Measurements from ENCODE around the gene RRM1.
A peak's percentile ranks its signal among the peaks of the same experiment; 100 is the strongest.
"Not testable (repeated sequence)": the region's sequence is repeated elsewhere in the genome, so short reads cannot be mapped to it uniquely, and the experiment has no call there.

Gene RRM1

DNA sequence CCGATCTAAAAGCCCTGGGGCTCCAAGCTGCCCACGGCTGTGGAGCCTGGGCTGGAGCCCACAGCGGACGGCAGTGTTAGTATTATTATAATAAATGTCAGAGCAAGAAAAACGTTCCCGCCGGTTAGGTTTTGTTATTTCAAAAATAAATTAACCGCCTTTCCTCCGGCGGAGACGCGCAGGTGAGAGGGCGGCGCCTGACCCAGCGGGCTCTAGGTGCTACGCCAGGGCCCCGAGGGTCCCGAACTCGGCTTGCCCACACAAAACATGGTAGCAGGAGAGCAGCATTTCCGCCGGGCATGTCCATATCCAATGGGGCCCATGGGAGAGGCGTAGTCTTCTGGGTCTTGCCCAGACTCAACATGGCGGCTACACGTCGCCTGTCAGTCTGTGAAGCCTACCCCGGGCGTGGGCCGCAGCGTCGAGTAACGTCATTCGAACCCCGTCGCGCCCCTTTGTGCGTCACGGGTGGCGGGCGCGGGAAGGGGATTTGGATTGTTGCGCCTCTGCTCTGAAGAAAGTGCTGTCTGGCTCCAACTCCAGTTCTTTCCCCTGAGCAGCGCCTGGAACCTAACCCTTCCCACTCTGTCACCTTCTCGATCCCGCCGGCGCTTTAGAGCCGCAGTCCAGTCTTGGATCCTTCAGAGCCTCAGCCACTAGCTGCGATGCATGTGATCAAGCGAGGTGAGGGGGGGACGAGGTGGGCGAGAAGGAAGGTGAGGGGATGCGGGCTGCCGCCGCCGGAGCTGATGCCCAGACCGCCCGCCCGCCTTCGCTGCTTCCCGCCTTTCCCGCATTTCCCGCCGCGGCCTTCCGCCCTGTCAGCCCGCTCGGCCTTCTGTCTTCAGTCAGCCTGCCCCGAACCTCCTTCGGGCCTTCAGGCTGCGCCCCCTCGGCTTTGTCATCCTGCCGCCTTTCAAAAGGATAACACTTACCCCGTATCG is at the start of gene RRM1:
Gene RRM1, plus strand, starts transcription at position 452 of the 944 bp plus-strand sequence. Its CDS starts 214 bp downstream, at position 666.
- Histone ChIP-seq H3K4me1 (ENCODE audit: control insufficient read depth, insufficient read depth, low read length) (peaks cover 17% of the 10 kb centered on the region), H3K9ac (ENCODE audit: low read length) (peak within 1 kb of the TSS; percentile 97), H3K4me3 (ENCODE audit: low read length) (peak within 1 kb of the TSS; percentile 89), H3K9me3 (ENCODE audit: control insufficient read depth, low read length) (no peaks in the 10 kb centered on the region), H3K27me3 (ENCODE audit: control insufficient read depth, insufficient read depth, low read length) (no peaks in the 10 kb centered on the region), H3K36me3 (ENCODE audit: control insufficient read depth, insufficient read depth, low read length) (peaks cover 4% of the 10 kb centered on the region)

DNA sequence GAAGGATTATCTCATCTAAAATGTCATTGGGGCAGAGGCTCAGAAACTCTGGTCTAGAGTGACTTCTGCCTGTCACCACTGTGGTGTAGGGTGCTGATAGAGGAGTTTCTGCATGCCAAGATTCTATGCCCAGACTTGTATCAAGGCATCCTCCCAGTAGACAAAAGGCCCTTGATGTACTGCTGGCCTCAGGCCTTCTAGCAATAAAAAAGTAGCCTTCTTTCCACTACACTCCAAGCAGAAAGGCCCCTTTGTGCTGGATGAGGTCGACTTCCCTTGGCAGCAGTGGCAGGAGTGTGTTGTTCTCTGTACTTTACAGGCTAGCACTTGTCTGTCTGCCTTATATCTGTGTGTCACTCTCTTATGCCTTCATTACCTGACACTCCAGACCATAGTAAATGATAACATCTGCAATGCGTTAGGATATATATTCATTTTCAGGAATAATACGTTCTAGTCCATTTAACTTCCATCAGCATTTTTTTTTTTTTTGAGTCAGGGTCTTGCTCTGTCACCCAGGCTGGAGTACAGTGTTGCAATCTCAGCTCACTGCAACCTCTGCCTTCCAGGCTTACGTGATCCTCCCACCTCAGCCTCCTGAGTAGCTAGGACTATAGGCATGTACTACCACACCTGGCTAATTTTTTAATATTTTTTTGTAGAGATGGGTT is 49.5 kb upstream of the RRM1 start:
- H3K4me1 ChIP-seq (ENCODE audit: control insufficient read depth, insufficient read depth, low read length) = no peaks in the 10 kb centered on the region
- no peaks in the 10 kb centered on the region for H3K27me3 ChIP-seq (ENCODE audit: control insufficient read depth, insufficient read depth, low read length)
- no peak overlapping the region for H3K9ac ChIP-seq (ENCODE audit: low read length)
- no peaks in the 10 kb centered on the region for H3K9me3 ChIP-seq (ENCODE audit: control insufficient read depth, low read length)
- no peaks in the 10 kb centered on the region for H3K36me3 ChIP-seq (ENCODE audit: control insufficient read depth, insufficient read depth, low read length)
- no peak overlapping the region for H3K4me3 ChIP-seq (ENCODE audit: low read length)

DNA sequence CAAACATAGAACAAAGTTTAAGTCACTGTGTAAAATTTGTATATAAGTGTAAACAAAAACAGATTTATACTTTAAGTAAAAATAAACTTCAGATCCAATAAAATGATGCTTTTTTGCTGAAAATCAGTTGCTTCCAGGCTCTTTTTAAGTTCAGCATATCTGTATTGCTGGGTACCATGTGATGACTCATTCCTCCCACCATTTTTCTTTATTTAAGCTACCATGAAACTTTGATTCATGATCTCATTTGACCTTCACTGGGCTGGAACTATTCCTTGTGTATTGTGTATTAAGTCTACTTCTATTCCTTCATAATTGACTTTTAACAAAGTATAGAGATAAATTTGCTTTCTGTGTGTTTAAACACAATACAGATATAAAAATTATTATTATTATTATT is 46.3 kb upstream of the RRM1 start:
- H3K9ac ChIP-seq (ENCODE audit: low read length) = no peak overlapping the region
- H3K4me1 ChIP-seq (ENCODE audit: control insufficient read depth, insufficient read depth, low read length) = no peaks in the 10 kb centered on the region
- no peaks in the 10 kb centered on the region for H3K27me3 ChIP-seq (ENCODE audit: control insufficient read depth, insufficient read depth, low read length)
- no peak overlapping the region for H3K4me3 ChIP-seq (ENCODE audit: low read length)
- no peaks in the 10 kb centered on the region for H3K36me3 ChIP-seq (ENCODE audit: control insufficient read depth, insufficient read depth, low read length)
- H3K9me3 ChIP-seq (ENCODE audit: control insufficient read depth, low read length) = no peaks in the 10 kb centered on the region

DNA sequence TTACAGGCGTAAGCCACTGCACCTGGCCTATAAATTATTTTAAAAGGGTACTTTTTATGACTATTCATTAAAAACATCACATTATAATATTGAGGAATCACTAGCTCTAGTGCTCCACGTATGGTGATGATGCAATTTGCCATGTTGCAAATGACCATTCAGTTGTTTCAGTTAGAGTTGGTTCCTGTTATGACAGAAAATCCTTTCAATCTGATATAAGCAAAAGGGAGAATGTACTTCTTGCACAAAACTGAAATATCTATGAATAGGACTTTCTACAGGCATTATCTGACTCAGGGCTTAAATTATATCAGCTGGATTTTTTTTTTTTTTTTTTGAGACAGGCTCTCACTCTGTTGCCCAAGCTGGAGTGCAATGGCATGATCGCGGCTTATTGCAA is 45.6 kb upstream of the RRM1 start:
- no peaks in the 10 kb centered on the region for H3K36me3 ChIP-seq (ENCODE audit: control insufficient read depth, insufficient read depth, low read length)
- no peaks in the 10 kb centered on the region for H3K4me1 ChIP-seq (ENCODE audit: control insufficient read depth, insufficient read depth, low read length)
- no peaks in the 10 kb centered on the region for H3K9me3 ChIP-seq (ENCODE audit: control insufficient read depth, low read length)
- H3K4me3 ChIP-seq (ENCODE audit: low read length) = no peak overlapping the region
- no peak overlapping the region for H3K9ac ChIP-seq (ENCODE audit: low read length)
- H3K27me3 ChIP-seq (ENCODE audit: control insufficient read depth, insufficient read depth, low read length) = no peaks in the 10 kb centered on the region

DNA sequence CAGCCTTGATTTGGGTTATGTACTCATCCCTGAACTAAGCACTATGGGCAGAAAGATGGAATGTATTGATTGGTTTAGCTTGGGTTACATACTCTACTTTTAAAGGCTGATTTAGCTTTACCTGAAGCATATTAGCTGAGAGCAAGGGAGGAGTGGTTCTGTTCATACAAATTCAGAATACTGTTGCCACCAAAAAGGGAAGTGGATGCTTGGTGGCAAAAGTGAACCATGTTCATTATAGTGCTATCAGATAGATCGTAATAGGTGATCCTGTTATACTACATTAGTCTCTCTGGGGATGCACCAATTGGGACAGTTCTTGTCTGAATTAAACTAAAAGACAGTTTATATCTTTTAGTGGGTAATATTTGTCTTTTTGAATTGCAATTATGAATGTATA is 44.5 kb upstream of the RRM1 start:
- Histone ChIP-seq H3K36me3 (ENCODE audit: control insufficient read depth, insufficient read depth, low read length) (no peaks in the 10 kb centered on the region), H3K4me3 (ENCODE audit: low read length) (no peak overlapping the region), H3K9me3 (ENCODE audit: control insufficient read depth, low read length) (no peaks in the 10 kb centered on the region), H3K9ac (ENCODE audit: low read length) (no peak overlapping the region), H3K4me1 (ENCODE audit: control insufficient read depth, insufficient read depth, low read length) (no peaks in the 10 kb centered on the region), H3K27me3 (ENCODE audit: control insufficient read depth, insufficient read depth, low read length) (no peaks in the 10 kb centered on the region)

- H3K9ac ChIP-seq (ENCODE audit: low read length); H3K36me3 ChIP-seq (ENCODE audit: control insufficient read depth, insufficient read depth, low read length); H3K27me3 ChIP-seq (ENCODE audit: control insufficient read depth, insufficient read depth, low read length); H3K4me3 ChIP-seq (ENCODE audit: low read length); H3K9me3 ChIP-seq (ENCODE audit: control insufficient read depth, low read length); H3K4me1 ChIP-seq (ENCODE audit: control insufficient read depth, insufficient read depth, low read length): not testable (repeated sequence)
These were observed 41.4 kb upstream of the RRM1 start for GRCh38 chr11:4053200-4053599.

GRCh38 chr11:4054643-4055042 is 40.0 kb upstream of the RRM1 start:
- Histone ChIP-seq H3K9me3 (ENCODE audit: control insufficient read depth, low read length) (no peaks in the 10 kb centered on the region), H3K4me1 (ENCODE audit: control insufficient read depth, insufficient read depth, low read length) (peaks cover 3% of the 10 kb centered on the region), H3K9ac (ENCODE audit: low read length) (no peak overlapping the region), H3K36me3 (ENCODE audit: control insufficient read depth, insufficient read depth, low read length) (no peaks in the 10 kb centered on the region), H3K27me3 (ENCODE audit: control insufficient read depth, insufficient read depth, low read length) (no peaks in the 10 kb centered on the region), H3K4me3 (ENCODE audit: low read length) (no peak overlapping the region)

- Histone ChIP-seq H3K9ac (ENCODE audit: low read length) (no peak overlapping the region), H3K27me3 (ENCODE audit: control insufficient read depth, insufficient read depth, low read length) (no peaks in the 10 kb centered on the region), H3K36me3 (ENCODE audit: control insufficient read depth, insufficient read depth, low read length) (no peaks in the 10 kb centered on the region), H3K9me3 (ENCODE audit: control insufficient read depth, low read length) (no peaks in the 10 kb centered on the region), H3K4me1 (ENCODE audit: control insufficient read depth, insufficient read depth, low read length) (peaks cover 18% of the 10 kb centered on the region), H3K4me3 (ENCODE audit: low read length) (no peak overlapping the region)
These were observed 35.2 kb upstream of the RRM1 start for GRCh38 chr11:4059424-4059823.

DNA sequence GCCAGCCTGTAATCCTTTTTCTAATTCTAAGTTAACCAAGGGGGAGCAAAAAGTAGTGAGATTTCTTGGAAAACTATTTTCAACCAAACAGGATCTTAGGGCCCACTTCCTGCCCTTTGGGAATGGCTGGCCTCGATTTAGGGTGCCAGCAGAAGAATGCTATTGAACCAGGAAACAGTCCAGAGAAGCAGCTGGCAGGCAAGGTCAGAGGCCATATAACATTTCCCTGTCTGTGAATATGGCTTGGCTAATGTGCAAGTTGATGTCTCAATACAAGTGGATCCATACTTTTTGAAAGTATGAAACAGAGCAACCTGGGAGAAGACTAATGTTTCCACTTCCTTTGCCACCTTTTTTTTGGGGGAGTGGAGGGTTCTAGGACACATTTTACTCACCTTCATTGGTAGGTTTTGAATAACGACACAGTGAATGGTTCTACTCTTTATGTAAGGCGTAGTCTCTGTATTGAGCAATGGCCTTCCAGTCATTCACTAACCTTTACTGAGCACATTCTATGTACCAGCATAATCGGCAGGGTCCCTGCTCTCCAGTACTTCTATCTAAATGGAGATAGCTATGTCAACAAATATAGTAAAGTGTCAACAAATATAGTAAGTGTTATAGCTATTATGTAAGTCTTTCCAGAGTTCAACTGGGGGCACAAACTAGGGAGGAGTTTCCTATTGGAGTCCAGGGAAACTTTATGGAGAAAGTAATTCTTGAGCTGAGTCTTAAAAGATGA is 34.2 kb upstream of the RRM1 start:
- Histone ChIP-seq H3K9ac (ENCODE audit: low read length) (no peak overlapping the region), H3K36me3 (ENCODE audit: control insufficient read depth, insufficient read depth, low read length) (no peaks in the 10 kb centered on the region), H3K27me3 (ENCODE audit: control insufficient read depth, insufficient read depth, low read length) (no peaks in the 10 kb centered on the region), H3K9me3 (ENCODE audit: control insufficient read depth, low read length) (no peaks in the 10 kb centered on the region), H3K4me3 (ENCODE audit: low read length) (no peak overlapping the region), H3K4me1 (ENCODE audit: control insufficient read depth, insufficient read depth, low read length) (peaks cover 18% of the 10 kb centered on the region)

DNA sequence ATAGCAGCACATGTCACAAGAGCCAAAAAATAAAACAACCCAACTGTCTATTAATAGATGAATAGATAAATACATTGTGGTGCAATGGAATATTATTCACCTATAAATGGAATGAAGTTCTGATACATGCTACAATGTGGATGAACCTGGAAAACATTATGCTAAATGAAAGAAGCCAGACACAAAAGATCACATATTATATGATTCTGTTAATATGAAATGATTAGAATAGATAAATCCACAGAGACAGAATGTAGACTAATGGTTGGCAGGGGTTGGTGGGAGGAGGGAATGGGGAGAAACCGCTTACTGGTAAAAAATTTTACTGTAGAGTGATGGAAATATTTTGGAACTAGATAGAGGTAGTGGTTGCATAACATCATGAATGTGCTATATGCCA is 32.9 kb upstream of the RRM1 start:
- Histone ChIP-seq H3K4me1 (ENCODE audit: control insufficient read depth, insufficient read depth, low read length) (peaks cover 18% of the 10 kb centered on the region), H3K9me3 (ENCODE audit: control insufficient read depth, low read length) (no peaks in the 10 kb centered on the region), H3K4me3 (ENCODE audit: low read length) (no peak overlapping the region), H3K27me3 (ENCODE audit: control insufficient read depth, insufficient read depth, low read length) (no peaks in the 10 kb centered on the region), H3K36me3 (ENCODE audit: control insufficient read depth, insufficient read depth, low read length) (no peaks in the 10 kb centered on the region), H3K9ac (ENCODE audit: low read length) (no peak overlapping the region)

GRCh38 chr11:4063348-4063747 is 31.3 kb upstream of the RRM1 start:
- no peaks in the 10 kb centered on the region for H3K9me3 ChIP-seq (ENCODE audit: control insufficient read depth, low read length)
- H3K4me1 ChIP-seq (ENCODE audit: control insufficient read depth, insufficient read depth, low read length) = peaks cover 18% of the 10 kb centered on the region
- no peak overlapping the region for H3K4me3 ChIP-seq (ENCODE audit: low read length)
- no peaks in the 10 kb centered on the region for H3K36me3 ChIP-seq (ENCODE audit: control insufficient read depth, insufficient read depth, low read length)
- H3K9ac ChIP-seq (ENCODE audit: low read length) = no peak overlapping the region
- H3K27me3 ChIP-seq (ENCODE audit: control insufficient read depth, insufficient read depth, low read length) = no peaks in the 10 kb centered on the region

Data from mucosa of stomach (tissue), 1 donor.